DND-41 (cell line): ENCODE results near the gene COPS6.

Source experiments
- ATAC-seq: fragments of 200-7000 bp; cut with Tn5 transposase; 3 replicates; pipeline ENCODE4 v1.9.1; 2021; ENCODE audit warnings: low read depth; ENCODE audit not compliant: insufficient read depth
- DNase-seq: peaks from one replicate; pipeline ENCODE4 v3.0.0-alpha.2; 2020
- H2AFZ ChIP-seq: 2 replicates; pipeline ENCODE4 v1.6.0; 2012; ENCODE audit warnings: low read depth, low read length
- H3K27ac ChIP-seq: 2 replicates; pipeline ENCODE4 v1.5.1; 2012; ENCODE audit warnings: low read length, inconsistent platforms
- H3K27me3 ChIP-seq: fragments of 200-600 bp; sonication (generic); 2 replicates; pipeline ENCODE4 v1.6.0; 2012; ENCODE audit warnings: low read length, mild to moderate bottlenecking, inconsistent platforms; ENCODE audit not compliant: insufficient read depth, poor library complexity
- H3K36me3 ChIP-seq: 2 replicates; pipeline ENCODE4 v1.5.1; 2012; ENCODE audit warnings: low read length, inconsistent platforms; ENCODE audit not compliant: insufficient read depth
- H3K4me1 ChIP-seq: 2 replicates; pipeline ENCODE4 v1.5.1; 2012; ENCODE audit warnings: mild to moderate bottlenecking, low read length; ENCODE audit not compliant: insufficient read depth
- H3K4me2 ChIP-seq: 2 replicates; pipeline ENCODE4 v1.6.0; 2012; ENCODE audit warnings: mild to moderate bottlenecking, moderate library complexity, low read length, inconsistent platforms; ENCODE audit not compliant: insufficient read depth
- H3K4me3 ChIP-seq, 2 experiments: fragments of 200-600 bp in 1 of 2; shearing (Covaris generic) in 1 of 2; 2 replicates each; pipeline ENCODE4 v1.5.1; 2012 to 2016; ENCODE audit warnings: inconsistent platforms in 2 of 2, low read length in 2 of 2, mild to moderate bottlenecking in 2 of 2, low read depth in 1 of 2, moderate library complexity in 1 of 2
- H3K79me2 ChIP-seq: 2 replicates; pipeline ENCODE4 v1.6.0; 2012; ENCODE audit warnings: low read length, inconsistent platforms; ENCODE audit not compliant: insufficient read depth
- H3K9ac ChIP-seq: 2 replicates; pipeline ENCODE4 v1.6.0; 2012; ENCODE audit warnings: low read depth, mild to moderate bottlenecking, inconsistent platforms, low read length, moderate library complexity
- H3K9me3 ChIP-seq: 2 replicates; pipeline ENCODE4 v1.5.1; 2012; ENCODE audit warnings: low read length, moderate library complexity, mild to moderate bottlenecking, inconsistent platforms; ENCODE audit not compliant: insufficient read depth, severe bottlenecking
- H4K20me1 ChIP-seq: 2 replicates; pipeline ENCODE4 v1.6.0; 2012; ENCODE audit warnings: low read length; ENCODE audit not compliant: insufficient read depth
- CTCF ChIP-seq: IDR thresholded peaks from 2 replicates; pipeline ENCODE4 v1.5.1; 2012; ENCODE audit warnings: borderline replicate concordance, low read length, moderate library complexity, mild to moderate bottlenecking; ENCODE audit not compliant: poor library complexity, severe bottlenecking; ENCODE audit errors: extremely low read depth
- EZH2 ChIP-seq: IDR thresholded peaks from 3 replicates; pipeline ENCODE4 v1.6.1; 2012; ENCODE audit warnings: borderline replicate concordance, low read depth, mild to moderate bottlenecking, moderate library complexity, low read length, inconsistent platforms; ENCODE audit not compliant: severe bottlenecking

Gene COPS6

GRCh38 chr7:100099452-100099851 is 10.7 kb downstream of the COPS6 start:
- ATAC-seq = no peak
- Histone ChIP-seq H3K79me2 (peaks cover 76% of the 10 kb centered on the region), H3K36me3 (peaks cover 78% of the 10 kb centered on the region)

GRCh38 chr7:100100420-100101015 is 11.7 kb downstream of the COPS6 start:
- peak overlapping the region; percentile 68 for H3K4me2 ChIP-seq
- peak overlapping the region; percentile 93 for H3K9ac ChIP-seq
- peaks cover 46% of the 10 kb centered on the region for H4K20me1 ChIP-seq
- DNase-seq (peak; percentile 91), ATAC-seq (peak; percentile 76)
- peak overlapping the region; percentile 93 for H3K27ac ChIP-seq
- peaks cover 77% of the 10 kb centered on the region for H3K36me3 ChIP-seq
- TF ChIP-seq CTCF (no peak), EZH2 (no peak)
- H3K27me3 ChIP-seq = no peaks in the 10 kb centered on the region
- H3K79me2 ChIP-seq = peaks cover 70% of the 10 kb centered on the region
- peaks cover 53% of the 10 kb centered on the region for H3K4me1 ChIP-seq
- H3K9me3 ChIP-seq = no peaks in the 10 kb centered on the region
- H3K4me3 ChIP-seq = peak overlapping the region; percentile 64 to 76
- peak overlapping the region; percentile 61 for H2AFZ ChIP-seq

More at GRCh38 chr7:100099452-100099851, 10.7 kb downstream of the COPS6 start:
- no peak for TF ChIP-seq CTCF
- no peak for TF ChIP-seq EZH2
- DNase-seq = no peak
- Histone ChIP-seq H3K4me2 (peak overlapping the region; percentile 68), H4K20me1 (peaks cover 52% of the 10 kb centered on the region), H3K9ac (peak overlapping the region; percentile 93), H3K4me1 (peaks cover 59% of the 10 kb centered on the region), H3K9me3 (no peaks in the 10 kb centered on the region), H3K27ac (peak overlapping the region; percentile 93), H2AFZ (no peak overlapping the region), H3K27me3 (no peaks in the 10 kb centered on the region), H3K4me3 (peak overlapping the region; percentile 64 to 76; a peak in 3 of 4 replicates)

- peaks cover 77% of the 10 kb centered on the region for H3K36me3 ChIP-seq
These were observed 12.5 kb downstream of the COPS6 start, which contains the start of the genes AP4M1 and MCM7 for GRCh38 chr7:100101016-100101862. TSS of gene AP4M1 (plus strand) at chr7:100101643. CDS start at chr7:100101715, 72 bp downstream. TSS of gene MCM7 (minus strand) at chr7:100101397. CDS start at chr7:100101294, 103 bp downstream.

More at GRCh38 chr7:100101016-100101862, 12.5 kb downstream of the COPS6 start, which contains the start of the genes AP4M1 and MCM7:
- H3K4me1 ChIP-seq = peaks cover 46% of the 10 kb centered on the region
- peak within 1 kb of the TSS; percentile 93 for H3K9ac ChIP-seq
- H3K4me2 ChIP-seq = peak within 1 kb of the TSS; percentile 80
- H3K4me3 ChIP-seq = peak within 1 kb of the TSS; percentile 64 to 76
- peaks cover 39% of the 10 kb centered on the region for H4K20me1 ChIP-seq
- H3K27me3 ChIP-seq = no peaks in the 10 kb centered on the region
- peak; percentile 99 for DNase-seq
- no peaks in the 10 kb centered on the region for H3K9me3 ChIP-seq
- peak within 1 kb of the TSS; percentile 66 for H2AFZ ChIP-seq
- peak within 1 kb of the TSS; percentile 93 for H3K27ac ChIP-seq
- peak; percentile 86 for ATAC-seq
- peaks cover 63% of the 10 kb centered on the region for H3K79me2 ChIP-seq
- TF ChIP-seq CTCF (no peak), EZH2 (no peak)
